T47D (cell line): ENCODE data around the gene TOP1.

ENCODE experiments used
- DNase-seq, 2 experiments: peaks; one replicate each; pipeline versions ENCODE4 v3.0.0 to v3.0.0-alpha.2; 2011 to 2012; ENCODE audit warnings: low read depth in 1 of 2, low spot score in 1 of 2
- JUND ChIP-seq: IDR thresholded peaks from 2 replicates; pipeline ENCODE4 v1.6.1; 2012; ENCODE audit warnings: low read depth
- in situ Hi-C: cut with HindIII; loops from 2 replicates; pipeline ENCODE4 v1.10.0; 2016; ENCODE audit warnings: low sequenced_read_pairs, low pct_unique_long_range_greater_than_20kb

TOP1 gene

DNA sequence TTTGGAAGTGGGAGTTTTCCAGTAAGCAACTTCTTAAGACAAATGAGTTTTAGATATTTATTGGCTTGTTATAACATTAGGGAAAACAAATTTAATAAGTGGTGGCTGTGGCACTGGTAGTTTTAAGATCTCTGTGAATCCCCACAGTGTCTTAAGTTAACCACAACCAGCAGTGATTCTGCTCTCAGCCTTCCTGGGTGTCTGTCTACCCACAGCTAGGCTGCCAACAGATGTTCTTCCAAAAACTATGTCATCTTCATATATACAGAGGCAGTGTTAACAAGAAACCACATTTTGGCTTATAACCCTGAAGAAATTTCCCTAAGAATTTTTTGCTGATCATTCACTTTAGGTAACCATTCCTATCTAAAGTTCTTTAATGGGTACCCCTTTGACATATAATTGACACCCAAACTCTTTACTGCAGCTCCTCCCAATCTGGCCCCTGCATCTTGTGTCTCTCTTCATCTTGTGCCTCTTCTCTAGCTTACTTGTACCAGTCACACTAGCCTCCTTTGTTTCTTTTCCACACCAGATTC lies 52.7 kb downstream of the TOP1 start:
- in situ Hi-C loops: no loop called here
- no peak for DNase-seq
- TF ChIP-seq JUND: no peak

DNA sequence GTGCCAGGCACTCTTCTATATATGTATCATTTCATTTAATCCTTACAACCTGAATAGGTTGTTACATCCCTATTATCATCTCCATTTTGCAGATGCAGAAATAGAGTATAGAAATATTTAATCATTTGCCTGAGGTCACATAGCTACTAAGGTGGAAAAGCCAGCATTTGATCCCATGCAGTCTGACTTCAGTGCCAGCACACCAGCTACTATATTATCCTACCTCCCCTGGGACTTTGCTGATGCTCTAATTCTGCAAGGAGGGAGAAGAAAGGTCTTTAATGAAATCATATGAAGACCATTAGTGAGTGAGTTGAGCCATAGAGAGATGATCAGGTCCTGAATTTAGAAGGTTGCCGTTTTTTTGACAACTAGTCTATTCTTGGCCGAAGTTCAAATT lies 53.7 kb downstream of the TOP1 start:
- in situ Hi-C loops: no loop called here

DNA sequence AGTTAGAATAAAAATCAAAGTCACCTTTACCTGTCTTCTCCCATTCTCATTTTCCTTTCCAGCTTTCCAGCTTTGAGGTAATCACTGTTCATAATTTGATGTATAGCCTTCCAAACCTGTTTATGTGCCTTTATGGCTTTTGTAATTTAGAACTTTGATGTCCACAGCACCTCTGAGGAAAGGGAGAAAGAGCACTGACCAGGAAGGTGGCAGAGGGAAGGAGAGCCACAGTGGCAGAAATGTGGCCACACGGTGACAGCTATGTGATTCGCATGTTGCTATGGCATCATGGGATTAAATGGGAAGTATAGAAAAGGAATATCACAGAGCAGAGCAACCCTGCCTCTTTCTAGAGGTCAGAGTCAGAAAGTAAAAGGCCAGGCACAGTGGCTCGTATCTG lies 57.0 kb downstream of the TOP1 start:
- in situ Hi-C loops: no loop called here
- DNase-seq: no peak
- no peak for TF ChIP-seq JUND

More for the DNA sequence above, 53.7 kb downstream of the TOP1 start:
- no peak for DNase-seq
- no peak for TF ChIP-seq JUND

DNA sequence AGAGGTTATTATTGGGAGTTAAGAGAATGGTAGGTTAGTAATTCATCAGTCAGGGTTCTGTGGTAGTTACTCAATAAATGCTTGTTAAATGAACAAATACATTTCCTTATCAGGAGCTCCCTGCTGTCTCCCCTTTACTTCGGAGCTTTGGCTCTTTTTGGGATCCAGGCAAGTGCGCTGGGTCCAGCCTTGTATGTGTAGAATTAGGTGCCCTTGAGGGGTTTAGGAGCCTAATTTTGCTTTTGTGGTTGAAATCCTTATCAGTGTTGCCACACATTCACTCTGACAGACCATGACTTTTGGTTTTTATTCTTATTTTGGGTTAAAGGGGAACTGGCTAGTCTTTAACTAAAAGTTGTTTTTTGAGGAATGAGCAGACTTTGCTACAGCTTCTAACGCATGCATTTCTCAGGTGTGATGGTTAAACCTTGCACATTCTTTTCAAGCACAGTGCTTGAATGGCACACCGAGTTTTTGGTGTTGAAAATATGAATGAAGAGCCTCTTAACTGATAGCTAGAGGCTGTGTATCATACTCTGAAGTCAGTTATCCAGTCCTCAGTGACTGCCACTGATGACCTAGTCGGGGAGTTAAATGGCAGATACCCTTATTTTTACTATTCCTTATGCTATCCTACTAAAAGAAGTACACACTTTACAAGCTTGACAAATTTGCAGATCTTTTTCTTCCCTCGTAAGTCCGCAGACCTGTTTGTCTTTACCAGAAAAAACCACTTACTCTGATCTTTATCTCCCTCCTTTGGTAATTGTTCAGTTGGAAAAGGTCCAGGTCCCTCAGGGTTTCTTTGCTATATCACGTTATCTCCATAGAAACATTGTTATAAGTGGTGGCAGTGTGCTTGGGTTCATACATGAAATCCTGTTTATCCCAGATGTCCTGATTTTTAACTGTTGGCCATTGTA lies 58.0 kb downstream of the TOP1 start:
- in situ Hi-C loops: no loop called here
- peak in 1 of 2 experiments; percentile 83 for DNase-seq
- 0 out of 2 replicates have a peak, but pooled peaks have one; percentile 31 for TF ChIP-seq JUND

DNA sequence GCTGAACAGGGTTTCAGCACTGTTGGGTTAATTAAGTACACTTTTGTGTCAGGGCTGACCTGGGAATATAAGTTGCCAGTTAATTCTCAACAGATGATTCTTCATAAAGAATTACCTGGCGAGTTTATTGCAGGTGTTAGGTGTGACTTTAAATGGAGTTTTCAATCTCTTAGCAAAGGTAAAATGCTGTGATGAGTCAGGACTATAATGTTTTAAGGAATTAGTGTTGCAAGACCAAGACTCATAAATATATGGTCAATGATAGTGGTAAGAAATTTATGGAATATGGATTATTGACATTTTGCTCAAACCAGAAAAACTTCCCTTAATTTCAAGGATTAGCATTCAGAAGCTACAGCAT lies 58.7 kb downstream of the TOP1 start:
- no peak for TF ChIP-seq JUND
- in situ Hi-C loops: no loop called here
- no peak for DNase-seq

DNA sequence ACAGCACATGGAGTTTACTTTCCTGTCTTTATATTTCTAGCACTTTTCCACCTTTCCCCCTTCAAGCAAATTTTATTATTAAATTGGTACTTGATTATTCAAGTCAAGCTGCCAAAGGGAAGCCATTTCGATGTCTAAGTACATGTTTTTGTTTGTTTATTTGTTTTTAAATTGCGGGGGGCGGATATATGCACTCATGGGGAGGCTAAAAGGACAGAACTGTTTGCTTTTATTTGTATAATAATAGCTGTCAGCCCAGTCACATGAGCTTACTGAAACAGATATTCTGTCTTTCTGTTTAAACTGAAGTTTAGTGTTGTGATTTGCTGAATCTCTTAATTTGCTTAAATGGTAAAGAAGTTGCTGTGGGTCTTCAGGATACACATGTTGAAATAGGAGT lies 59.2 kb downstream of the TOP1 start:
- in situ Hi-C loops: no loop called here
- no peak for DNase-seq
- TF ChIP-seq JUND: no peak

DNA sequence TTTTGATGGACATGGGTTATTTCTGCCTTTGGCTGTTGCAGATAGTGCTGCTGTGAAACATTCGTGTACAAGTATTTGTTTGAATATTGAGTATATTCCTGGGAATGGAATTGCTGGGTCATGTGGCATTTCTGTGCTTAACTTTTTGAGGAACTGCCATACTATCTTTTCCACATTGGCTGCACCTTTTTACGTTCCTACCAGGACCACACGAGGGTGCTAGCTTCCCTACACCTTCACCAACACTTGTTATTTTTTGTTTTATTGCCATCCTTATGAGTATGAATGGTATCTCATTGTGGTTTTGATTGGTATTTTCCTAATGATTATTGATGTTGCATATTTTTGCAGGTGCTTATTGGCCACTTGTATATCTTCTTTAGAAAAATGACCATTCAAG lies 60.9 kb downstream of the TOP1 start:
- in situ Hi-C loops: no loop called here
- no peak for TF ChIP-seq JUND

DNA sequence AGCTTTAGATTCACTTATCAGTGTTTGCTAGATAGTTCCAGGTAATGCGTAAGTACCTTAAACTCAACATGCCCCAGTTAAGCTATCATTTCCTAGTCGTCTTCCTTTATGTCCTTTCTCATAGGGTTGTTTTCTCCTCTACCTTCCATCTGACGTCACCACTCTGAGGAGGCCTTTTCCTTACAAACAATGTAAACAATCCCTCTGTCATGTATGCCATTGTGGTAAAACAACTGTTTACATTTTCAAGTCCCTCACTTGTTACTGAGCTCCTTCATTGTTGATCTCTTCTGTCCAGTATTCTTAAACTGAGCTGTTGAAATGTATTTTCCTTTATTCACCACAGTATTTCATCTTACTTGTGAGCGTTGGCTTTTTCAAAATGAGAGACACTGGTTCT lies 63.3 kb downstream of the TOP1 start:
- TF ChIP-seq JUND: no peak
- in situ Hi-C loops: no loop called here
- no peak for DNase-seq

More for the DNA sequence above, 60.9 kb downstream of the TOP1 start:
- DNase-seq: peak in 1 of 2 experiments; percentile 31

DNA sequence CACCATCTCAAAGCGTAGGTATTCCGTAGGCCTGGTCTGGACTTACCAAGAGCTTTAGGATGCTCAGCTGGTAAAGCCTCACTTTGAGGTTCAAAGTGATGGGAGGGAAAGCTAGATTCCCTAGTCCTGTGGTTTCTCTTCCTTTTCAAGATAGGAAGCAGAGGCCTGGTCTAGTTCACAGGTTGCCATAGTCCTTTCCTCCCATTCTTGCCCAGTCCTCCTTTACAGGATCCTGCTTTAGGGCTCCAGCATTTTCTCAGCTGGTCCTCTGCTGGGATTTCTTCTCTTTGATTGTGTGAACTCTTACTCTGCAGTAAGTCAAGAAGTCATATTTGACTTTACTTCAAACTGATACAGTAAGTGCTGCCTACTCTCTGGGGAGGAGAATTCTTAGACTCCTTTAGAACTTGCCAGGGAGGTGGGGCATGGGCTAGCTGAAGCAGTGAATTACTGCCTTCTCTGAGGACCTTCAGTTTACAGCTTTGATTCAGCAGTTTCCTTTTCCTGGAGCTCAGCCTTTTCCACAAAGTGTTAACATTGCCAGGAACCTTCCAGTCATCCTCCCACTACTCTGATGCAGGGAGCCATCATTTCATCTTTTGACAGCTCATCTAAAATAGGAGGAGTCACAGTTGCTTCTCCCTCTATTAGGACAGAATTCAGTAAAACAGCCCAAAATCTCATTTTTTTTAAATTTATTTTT lies 65.9 kb downstream of the TOP1 start:
- no peak for DNase-seq
- TF ChIP-seq JUND: no peak
- in situ Hi-C loops: no loop called here

DNA sequence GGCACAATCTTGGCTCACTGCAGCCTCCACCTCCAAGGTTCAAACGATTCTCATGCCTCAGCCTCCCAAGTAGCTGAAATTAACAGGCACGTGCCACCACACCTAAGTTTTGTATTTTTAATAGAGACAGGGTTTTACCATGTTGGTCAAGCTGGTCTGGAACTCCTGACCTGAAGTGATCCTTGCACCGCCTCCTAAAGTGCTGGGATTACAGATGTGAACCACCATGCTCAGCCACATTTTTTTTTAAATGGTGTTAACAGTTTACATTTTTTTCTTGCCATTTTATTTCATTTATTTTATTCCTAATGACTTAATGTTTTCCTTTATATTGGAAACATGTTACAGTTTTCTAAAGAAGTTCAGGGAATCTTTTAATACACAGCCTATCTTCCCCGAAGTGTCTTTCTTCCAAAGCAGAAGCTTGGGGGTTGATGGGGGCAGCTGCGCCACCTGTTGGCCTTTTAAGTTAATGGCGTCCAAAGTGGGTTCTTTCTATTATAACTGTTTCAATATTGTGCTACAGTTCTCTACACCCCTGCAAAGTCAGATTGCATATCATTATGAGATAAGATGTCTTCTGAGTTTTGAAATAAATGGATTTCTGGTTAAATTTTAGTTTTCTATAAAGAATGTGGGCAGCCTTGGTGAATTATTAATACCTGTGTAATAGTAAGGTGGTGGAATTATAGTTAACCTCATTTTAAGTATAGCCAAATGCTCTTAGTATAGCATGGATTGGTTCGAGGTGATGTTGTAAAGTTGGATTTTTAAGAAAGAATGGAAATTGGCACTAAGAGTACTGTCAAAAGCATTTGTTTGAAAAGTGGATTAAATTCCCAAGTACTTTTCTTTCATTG lies 66.7 kb downstream of the TOP1 start:
- DNase-seq: peak; percentile 51 to 69
- TF ChIP-seq JUND: no peak
- in situ Hi-C loops: no loop called here

DNA sequence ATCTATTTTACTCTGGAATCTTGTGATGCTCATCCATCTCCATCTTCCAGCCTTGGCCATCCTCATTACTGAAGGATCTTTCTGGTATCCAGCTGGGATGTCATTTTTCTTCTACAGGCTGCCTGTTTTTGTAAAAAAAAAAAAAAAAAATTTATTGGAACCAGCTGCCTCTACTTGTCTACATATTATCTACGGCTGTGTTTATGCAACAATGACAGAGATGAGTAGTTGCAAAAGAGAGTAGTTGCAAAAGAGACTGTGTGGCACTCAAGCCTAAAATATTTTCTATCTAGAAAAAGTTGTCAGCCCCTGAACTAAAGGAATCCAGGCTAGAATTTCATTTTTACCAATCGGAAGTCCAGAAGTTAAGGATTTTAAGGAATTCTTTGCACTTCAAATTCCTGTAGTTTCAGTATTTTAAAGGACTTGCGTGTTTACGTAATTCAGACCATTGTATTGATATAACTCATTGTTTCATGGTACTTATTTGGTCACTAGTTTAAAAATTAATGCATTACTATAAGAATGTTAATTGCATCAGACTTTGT lies 70.2 kb downstream of the TOP1 start:
- no peak for TF ChIP-seq JUND
- DNase-seq: no peak
- in situ Hi-C loops: no loop called here

DNA sequence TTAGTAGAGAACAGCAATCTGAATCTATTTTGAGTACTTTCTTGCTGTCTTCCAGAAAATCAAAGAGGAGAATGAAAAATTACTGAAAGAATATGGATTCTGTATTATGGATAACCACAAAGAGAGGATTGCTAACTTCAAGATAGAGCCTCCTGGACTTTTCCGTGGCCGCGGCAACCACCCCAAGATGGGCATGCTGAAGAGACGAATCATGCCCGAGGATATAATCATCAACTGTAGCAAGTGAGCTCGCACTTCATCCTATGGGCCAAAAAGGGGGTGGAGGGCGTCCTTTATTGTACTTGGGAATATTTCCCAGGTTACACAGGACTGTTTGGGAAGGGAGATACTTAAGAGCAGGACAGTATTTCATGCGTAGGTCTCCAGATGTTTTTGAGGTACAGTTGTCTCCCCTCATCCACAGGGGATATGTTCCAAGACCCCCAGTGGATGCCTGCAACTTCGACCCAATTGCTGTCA lies 71.4 kb downstream of the TOP1 start:
- no peak for DNase-seq
- in situ Hi-C loops: no loop called here
- no peak for TF ChIP-seq JUND
